ENCODE measurements around the gene POLQ. TPM values are rescaled to one million over a fixed set of nuclear protein-coding genes. Genes with fewer than 3 reads are reported as not detected.

POLQ gene
- total and polyA plus RNA-seq, 2 of the 8 experiments (the other 6 are each of a cell fraction or from before 2014, with no cell fraction given) = 3.6 to 15.3 TPM

DNA sequence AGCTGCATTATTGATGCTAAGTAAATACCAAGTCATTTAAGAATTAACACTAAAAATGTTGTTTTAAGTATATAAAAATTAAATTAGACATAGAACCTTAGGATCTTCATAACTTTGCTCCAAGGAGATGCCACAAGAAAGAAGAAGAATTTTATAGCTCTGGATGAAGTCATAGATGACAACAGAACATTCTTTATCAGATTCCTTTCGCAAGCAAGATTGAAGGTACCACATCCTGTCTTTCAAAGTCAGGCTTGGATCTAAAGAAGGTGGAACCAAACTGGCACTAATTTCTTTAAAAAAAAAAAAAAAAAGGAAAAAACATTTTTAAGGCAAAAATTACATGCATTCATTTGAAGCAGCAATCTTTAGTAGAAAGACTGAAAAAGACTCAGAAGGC is 62.5 kb downstream of the POLQ start (continued):
- TF ChIP-seq RBBP5 (IDR thresholded peaks at IDR 0.05; ENCODE audit: borderline replicate concordance, low read depth, low read length) = no peak
- no peak for TF ChIP-seq FOSL1 (IDR thresholded peaks at IDR 0.05; ENCODE audit: insufficient read depth, low read depth, low read length)
- TF ChIP-seq BRCA1 (IDR thresholded peaks at IDR 0.05; ENCODE audit: low read depth, low read length) = no peak
- TF ChIP-seq, protein P1, sequence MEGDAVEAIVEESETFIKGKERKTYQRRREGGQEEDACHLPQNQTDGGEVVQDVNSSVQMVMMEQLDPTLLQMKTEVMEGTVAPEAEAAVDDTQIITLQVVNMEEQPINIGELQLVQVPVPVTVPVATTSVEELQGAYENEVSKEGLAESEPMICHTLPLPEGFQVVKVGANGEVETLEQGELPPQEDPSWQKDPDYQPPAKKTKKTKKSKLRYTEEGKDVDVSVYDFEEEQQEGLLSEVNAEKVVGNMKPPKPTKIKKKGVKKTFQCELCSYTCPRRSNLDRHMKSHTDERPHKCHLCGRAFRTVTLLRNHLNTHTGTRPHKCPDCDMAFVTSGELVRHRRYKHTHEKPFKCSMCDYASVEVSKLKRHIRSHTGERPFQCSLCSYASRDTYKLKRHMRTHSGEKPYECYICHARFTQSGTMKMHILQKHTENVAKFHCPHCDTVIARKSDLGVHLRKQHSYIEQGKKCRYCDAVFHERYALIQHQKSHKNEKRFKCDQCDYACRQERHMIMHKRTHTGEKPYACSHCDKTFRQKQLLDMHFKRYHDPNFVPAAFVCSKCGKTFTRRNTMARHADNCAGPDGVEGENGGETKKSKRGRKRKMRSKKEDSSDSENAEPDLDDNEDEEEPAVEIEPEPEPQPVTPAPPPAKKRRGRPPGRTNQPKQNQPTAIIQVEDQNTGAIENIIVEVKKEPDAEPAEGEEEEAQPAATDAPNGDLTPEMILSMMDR (IDR thresholded peaks at IDR 0.05; ENCODE audit: control extremely low read depth in 1 of 3, insufficient read depth in 1 of 3, low read depth in 1 of 3, low read length in 3 of 3) = no peak
- no peak for TF ChIP-seq CEBPB (IDR thresholded peaks at IDR 0.05; ENCODE audit: low read depth, low read length)
